Skin epidermis (tissue), 12 donors: ENCODE measurements around the gene WDR88.

Experiments
- H3K27ac ChIP-seq, 21 experiments: fragments of 200-600 bp; sonication (generic) in 11 of 21; one replicate each; pipeline ENCODE4 v1.5.0; 2020; ENCODE audit warnings: mild to moderate bottlenecking in 3 of 21, inconsistent platforms in 2 of 21, moderate library complexity in 2 of 21
- H3K4me3 ChIP-seq, 7 experiments: fragments of 200-600 bp; sonication (generic) in 2 of 7; one replicate each; pipeline ENCODE4 v1.5.0; 2020; ENCODE audit warnings: inconsistent platforms in 2 of 7, mild to moderate bottlenecking in 2 of 7, moderate library complexity in 1 of 7

Gene WDR88

GRCh38 chr19:33193865-33194362 is 62.0 kb downstream of the WDR88 start, which contains the start of gene LRP3:
Gene LRP3, plus strand, starts transcription at chr19:33194330. Its CDS starts 456 bp downstream, at chr19:33194786.
- Histone ChIP-seq H3K4me3 (peak within 1 kb of the TSS; percentile 49 to 64 (median 55)), H3K27ac (peak within 1 kb of the TSS in 14 of 21 experiments; percentile 0 to 85 (median 68))

GRCh38 chr19:33194532-33194885 is 62.6 kb downstream of the WDR88 start:
- Histone ChIP-seq H3K4me3 (peak overlapping the region; percentile 49 to 64 (median 55)), H3K27ac (peak overlapping the region in 13 of 21 experiments; percentile 0 to 85 (median 71))

- H3K27ac ChIP-seq = peak overlapping the region in 14 of 21 experiments; percentile 0 to 85 (median 68)
- H3K4me3 ChIP-seq = peak overlapping the region; percentile 49 to 64 (median 55)
These were observed 63.2 kb downstream of the WDR88 start for GRCh38 chr19:33194886-33195644.

- H3K4me3 ChIP-seq = peak overlapping the region in 5 of 7 experiments; percentile 49 to 64 (median 55)
These were observed 63.9 kb downstream of the WDR88 start for GRCh38 chr19:33195645-33196347.

GRCh38 chr19:33196446-33197193 is 64.7 kb downstream of the WDR88 start:
- Histone ChIP-seq H3K27ac (no peak overlapping the region), H3K4me3 (no peak overlapping the region)

More at GRCh38 chr19:33195645-33196347, 63.9 kb downstream of the WDR88 start:
- peak overlapping the region in 4 of 21 experiments; percentile 46 to 80 (median 72) for H3K27ac ChIP-seq

GRCh38 chr19:33197591-33198000 is 65.7 kb downstream of the WDR88 start:
- Histone ChIP-seq H3K27ac (no peak overlapping the region), H3K4me3 (no peak overlapping the region)

- Histone ChIP-seq H3K4me3 (no peak overlapping the region), H3K27ac (no peak overlapping the region)
These were observed 66.3 kb downstream of the WDR88 start for GRCh38 chr19:33198169-33198568.

- no peak overlapping the region for H3K4me3 ChIP-seq
- no peak overlapping the region for H3K27ac ChIP-seq
These were observed 67.7 kb downstream of the WDR88 start for GRCh38 chr19:33199441-33200265.

- Histone ChIP-seq H3K27ac (no peak overlapping the region), H3K4me3 (no peak overlapping the region)
These were observed 69.6 kb downstream of the WDR88 start for GRCh38 chr19:33201473-33201872.

- no peak overlapping the region for H3K4me3 ChIP-seq
These were observed 70.1 kb downstream of the WDR88 start for GRCh38 chr19:33201886-33202545.

GRCh38 chr19:33202546-33203507 is 70.9 kb downstream of the WDR88 start:
- no peak overlapping the region for H3K27ac ChIP-seq
- H3K4me3 ChIP-seq = no peak overlapping the region

More at GRCh38 chr19:33201886-33202545, 70.1 kb downstream of the WDR88 start:
- no peak overlapping the region for H3K27ac ChIP-seq

GRCh38 chr19:33203529-33203928 is 71.6 kb downstream of the WDR88 start:
- no peak overlapping the region for H3K4me3 ChIP-seq
- H3K27ac ChIP-seq = no peak overlapping the region

GRCh38 chr19:33204136-33204973 is 72.4 kb downstream of the WDR88 start:
- H3K4me3 ChIP-seq = no peak overlapping the region

GRCh38 chr19:33205110-33205509 is 73.2 kb downstream of the WDR88 start:
- Histone ChIP-seq H3K27ac (no peak overlapping the region), H3K4me3 (no peak overlapping the region)

More at GRCh38 chr19:33204136-33204973, 72.4 kb downstream of the WDR88 start:
- H3K27ac ChIP-seq = no peak overlapping the region

- H3K27ac ChIP-seq = no peak overlapping the region
These were observed 73.8 kb downstream of the WDR88 start for GRCh38 chr19:33205531-33206260.

More at GRCh38 chr19:33205531-33206260, 73.8 kb downstream of the WDR88 start:
- no peak overlapping the region for H3K4me3 ChIP-seq
